Transverse colon (tissue), 4 donors: ENCODE data around the gene SMG7.

Experiments used
- CTCF ChIP-seq, 5 experiments: fragments of 200-600 bp in 3 of 5; fragments of 450-650 bp in 2 of 5; sonication (generic) in 3 of 5; IDR thresholded peaks; 1 replicate in 2 of 5; 2 replicates in 3 of 5; pipeline ENCODE4 v1.5.1; 2016 to 2017; ENCODE audit warnings: antibody characterized with exemption in 5 of 5, inconsistent platforms in 3 of 5, mild to moderate bottlenecking in 2 of 5, moderate library complexity in 1 of 5
- POLR2A ChIP-seq: fragments of 450-650 bp; IDR thresholded peaks from one replicate; pipeline ENCODE4 v1.6.1; 2016; ENCODE audit warnings: antibody characterized with exemption, mild to moderate bottlenecking, moderate library complexity
- POLR2AphosphoS5 ChIP-seq, 3 donors: sonication (generic); formaldehyde crosslinking; IDR thresholded peaks; one replicate each; pipeline ENCODE4 v1.6.1; 2016; ENCODE audit warnings: antibody characterized with exemption in 3 of 3

DNA sequence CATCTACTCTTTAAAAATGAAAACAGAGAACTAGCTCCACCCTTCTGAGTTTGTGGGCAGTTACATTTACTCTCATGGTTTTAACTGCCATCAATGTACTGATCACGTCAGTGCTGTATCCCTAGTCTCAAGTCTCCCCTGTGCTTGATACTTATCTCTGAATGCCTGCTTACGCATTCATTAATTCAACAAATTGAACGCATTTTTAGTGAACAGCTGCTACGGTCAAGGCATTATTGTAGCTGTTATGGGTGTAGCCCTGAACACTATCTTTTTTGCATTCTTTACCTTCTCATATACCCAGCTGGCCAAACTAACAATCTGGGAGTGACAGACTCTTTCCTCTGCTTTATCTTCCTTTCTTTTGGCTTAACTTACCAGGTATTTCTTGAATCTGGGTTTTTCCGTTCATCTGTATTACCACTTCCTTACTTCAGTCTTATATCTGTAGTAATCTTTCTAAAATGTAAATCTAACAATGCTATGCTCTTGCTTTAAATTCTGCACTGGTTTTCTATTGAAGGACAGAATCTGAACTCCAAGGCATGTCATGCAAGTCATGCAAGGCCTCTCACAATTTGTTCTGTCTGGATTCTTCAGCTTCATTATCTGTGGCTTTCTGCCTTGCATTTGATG, 33.3 kb downstream of the SMG7 start:
- no peak for TF ChIP-seq POLR2A
- TF ChIP-seq CTCF (IDR thresholded peaks at IDR 0.05), result no peak
- TF ChIP-seq POLR2AphosphoS5 (IDR thresholded peaks at IDR 0.05), result no peak
